LNCaP clone FGC (cell line): Measurements from ENCODE around the gene CFAP65.

Source experiments
- DNase-seq: peaks from one replicate; pipeline ENCODE4 v3.0.0-alpha.2; 2011; ENCODE audit warnings: low read depth
- H3K4me3 ChIP-seq: 2 replicates; pipeline ENCODE4 v1.5.1; 2011; ENCODE audit warnings: mild to moderate bottlenecking, low read depth, low read length, control low read depth
- TF ChIP-seq, protein P1 (sequence below): IDR thresholded peaks from 2 replicates; pipeline ENCODE4 v1.5.1; 2012; ENCODE audit warnings: mild to moderate bottlenecking; ENCODE audit not compliant: control insufficient read depth, insufficient read depth; ENCODE audit errors: extremely low read depth

The CFAP65 gene

DNA sequence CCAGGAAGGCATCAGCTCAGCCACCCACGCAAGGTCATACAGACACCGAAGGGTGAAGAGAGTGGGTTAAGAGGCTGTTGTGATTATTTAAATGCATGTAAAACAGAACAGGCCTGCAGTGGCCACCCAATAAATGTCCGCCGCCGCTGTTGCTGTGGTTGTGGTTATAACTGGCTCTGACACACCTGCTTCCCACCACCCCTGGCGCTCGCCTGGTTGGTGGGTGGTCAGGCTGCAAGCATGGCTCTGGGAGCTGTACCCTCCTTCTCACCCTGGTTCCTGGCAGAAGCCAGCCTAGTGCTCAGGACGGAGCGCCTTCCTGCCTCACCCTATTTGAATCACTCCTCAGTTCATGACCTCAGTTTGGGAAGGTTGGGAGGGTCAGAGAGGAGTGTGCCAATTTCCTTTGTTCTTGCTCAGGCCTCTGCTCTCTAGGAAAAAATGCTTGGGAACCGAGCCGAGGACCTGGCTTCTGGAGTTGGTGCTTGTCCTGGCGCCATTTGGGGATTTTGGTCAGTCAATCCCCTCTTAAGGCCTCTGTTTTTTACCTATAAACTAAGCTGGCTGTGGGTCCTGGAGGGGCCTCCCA, 42.8 kb downstream of the CFAP65 start:
- no peak for DNase-seq
- TF ChIP-seq, protein P1, sequence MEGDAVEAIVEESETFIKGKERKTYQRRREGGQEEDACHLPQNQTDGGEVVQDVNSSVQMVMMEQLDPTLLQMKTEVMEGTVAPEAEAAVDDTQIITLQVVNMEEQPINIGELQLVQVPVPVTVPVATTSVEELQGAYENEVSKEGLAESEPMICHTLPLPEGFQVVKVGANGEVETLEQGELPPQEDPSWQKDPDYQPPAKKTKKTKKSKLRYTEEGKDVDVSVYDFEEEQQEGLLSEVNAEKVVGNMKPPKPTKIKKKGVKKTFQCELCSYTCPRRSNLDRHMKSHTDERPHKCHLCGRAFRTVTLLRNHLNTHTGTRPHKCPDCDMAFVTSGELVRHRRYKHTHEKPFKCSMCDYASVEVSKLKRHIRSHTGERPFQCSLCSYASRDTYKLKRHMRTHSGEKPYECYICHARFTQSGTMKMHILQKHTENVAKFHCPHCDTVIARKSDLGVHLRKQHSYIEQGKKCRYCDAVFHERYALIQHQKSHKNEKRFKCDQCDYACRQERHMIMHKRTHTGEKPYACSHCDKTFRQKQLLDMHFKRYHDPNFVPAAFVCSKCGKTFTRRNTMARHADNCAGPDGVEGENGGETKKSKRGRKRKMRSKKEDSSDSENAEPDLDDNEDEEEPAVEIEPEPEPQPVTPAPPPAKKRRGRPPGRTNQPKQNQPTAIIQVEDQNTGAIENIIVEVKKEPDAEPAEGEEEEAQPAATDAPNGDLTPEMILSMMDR = no peak
- no peak overlapping the region for H3K4me3 ChIP-seq

DNA sequence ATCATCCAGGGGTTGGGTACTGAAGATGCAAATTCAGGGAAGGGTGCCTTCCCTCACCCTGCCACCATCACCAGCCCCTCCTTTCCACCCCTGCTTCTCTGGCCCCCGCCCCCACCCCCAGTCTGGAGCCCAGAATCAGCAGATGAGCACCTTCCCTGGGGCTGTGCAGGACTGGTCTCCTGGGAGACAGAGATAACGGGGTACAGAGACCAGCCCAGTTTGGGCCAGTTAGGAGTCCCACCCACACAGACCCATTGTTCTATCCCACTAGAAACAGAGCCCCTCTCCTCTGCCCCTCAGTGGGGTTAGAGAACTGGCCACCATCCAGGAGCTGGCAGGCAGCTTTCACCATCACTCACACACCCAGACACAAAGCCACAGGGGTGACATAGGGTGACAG, 43.6 kb downstream of the CFAP65 start:
- no peak overlapping the region for H3K4me3 ChIP-seq
- no peak for DNase-seq
- TF ChIP-seq, protein P1 = no peak

DNA sequence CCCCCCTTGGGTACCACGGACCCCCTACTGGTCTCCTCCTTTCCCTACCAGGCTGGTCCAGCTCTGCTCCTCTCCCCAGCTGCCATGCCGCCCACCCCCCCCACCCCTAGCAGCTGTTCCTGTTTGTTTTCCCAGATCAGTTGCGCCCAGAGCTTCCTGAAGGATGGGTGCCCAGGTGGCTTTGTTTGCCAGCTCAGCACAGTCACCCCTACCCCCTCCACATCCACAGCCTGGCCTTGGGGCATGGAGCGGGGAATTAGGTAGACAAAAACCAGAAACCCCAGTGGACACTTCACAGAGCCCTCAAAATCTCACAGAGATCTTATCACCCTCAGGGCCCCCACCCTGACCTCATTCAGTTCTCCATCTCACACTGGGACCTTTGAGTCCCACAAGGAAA, 44.4 kb downstream of the CFAP65 start:
- no peak for DNase-seq
- peak overlapping the region; percentile 54; the same call in 1 of the 2 replicates for H3K4me3 ChIP-seq
- TF ChIP-seq, protein P1 = no peak

DNA sequence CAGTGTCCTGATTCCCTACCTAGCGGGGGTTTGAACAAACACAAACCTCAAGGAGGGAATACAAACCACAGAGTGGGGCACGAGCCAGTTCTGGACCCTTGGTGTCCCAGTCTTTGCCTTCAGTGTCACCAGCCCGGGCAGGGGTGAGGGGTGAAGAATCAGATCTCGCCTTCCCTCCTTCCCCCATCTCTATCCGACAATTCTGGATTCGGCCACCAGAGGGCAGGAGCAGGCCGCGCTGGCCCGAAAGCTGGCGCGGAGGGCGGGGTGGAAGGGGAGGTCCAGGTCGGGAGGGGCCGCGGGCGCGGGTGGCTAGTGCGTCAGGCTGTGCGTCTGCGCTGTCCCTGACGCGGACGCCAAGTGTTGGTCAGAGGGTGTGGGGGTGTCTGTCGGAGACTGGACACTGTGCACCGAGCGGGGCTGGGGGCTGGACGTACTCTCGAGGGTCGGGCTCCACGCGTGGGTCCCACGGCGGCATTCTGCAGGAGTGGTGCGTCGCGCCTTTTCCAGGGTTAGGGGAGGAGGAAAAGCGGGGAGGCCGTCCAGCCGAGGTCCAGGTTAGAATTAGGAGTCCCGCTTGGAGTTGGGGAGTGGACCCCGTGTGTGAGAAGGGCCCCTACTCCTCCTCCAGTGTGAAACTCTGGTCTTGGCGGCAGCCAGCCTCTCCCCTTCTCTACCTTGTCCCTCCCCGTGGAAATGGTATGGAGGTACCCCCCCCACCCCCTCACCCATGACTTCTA, 45.2 kb downstream of the CFAP65 start:
- TF ChIP-seq, protein P1 = peak; percentile 96
- peak overlapping the region; percentile 54 for H3K4me3 ChIP-seq
- DNase-seq = no peak

DNA sequence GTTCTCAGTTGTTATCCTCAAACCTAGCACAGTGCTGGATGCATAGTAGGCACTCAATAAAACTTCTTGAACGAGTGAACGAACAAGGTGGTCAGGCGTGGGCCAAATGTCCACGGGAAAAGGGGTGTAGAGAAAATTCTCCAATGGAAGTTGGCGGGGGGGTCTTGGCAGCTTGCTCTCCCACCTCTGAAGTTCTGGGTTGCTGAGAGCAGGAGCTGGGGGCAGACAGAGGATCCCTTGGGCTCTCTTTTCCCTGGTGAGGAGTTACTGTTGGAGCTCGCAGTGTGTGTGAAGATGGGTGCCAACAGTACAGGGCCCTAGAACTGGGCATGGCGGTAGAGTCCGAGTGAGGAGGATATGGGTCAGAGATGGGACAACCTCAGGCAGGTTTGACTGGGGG, 45.8 kb downstream of the CFAP65 start:
- TF ChIP-seq, protein P1 = no peak
- no peak for DNase-seq
- no peak overlapping the region for H3K4me3 ChIP-seq

DNA sequence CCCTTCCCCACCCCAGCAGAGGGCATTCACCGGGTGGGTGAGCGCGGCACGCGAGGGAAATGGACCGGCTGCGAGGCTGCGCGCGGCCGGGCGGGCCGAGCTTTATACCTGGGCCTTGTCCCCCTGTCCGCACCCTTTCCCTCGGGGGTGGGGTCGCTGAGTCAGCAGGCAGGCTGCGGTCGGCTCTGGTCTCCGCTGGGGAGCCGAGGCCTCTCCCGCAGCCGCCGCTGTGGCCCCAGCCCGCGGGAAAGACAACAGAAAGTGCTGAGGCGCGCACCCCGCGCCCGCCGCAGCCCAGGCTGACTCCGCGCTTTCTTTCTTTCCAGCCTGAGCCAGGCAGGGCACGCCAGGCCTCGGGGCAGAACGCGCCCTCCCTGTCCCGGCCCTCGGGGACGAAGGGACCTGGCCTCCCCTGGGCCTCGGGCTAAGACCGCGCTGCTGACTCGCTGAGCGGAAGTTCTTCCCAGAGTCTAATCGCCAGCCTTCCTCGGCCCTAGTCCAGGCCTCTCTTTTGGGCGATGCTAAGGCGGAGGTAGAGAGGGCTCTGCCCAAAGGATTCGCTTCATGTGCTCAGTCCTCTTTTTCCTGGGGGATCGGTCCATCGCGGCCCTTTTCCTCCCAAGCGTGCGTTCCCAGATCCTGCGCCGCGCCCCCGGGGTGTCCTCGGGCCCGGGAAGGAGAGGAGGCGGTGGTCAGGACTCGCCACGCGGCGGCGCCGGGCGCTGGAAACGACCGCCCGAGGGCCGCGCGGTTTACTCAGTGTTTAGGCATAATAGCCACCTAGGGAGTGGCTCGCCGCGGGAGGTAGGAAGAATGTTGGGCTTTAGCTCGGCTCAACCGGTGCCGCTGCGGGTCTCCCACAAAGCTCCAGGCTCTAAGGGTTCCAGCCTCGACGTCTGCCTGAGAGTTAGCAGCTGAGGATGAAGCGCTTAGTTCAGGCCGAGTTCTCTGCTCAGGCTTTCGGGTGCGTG, 47.7 kb downstream of the CFAP65 start, which contains the start of gene CRYBA2:
TSS of gene CRYBA2 (minus strand) at position 78 of the 971 bp plus-strand sequence. CDS start 246 bp downstream, outside the sequence.
- H3K4me3 ChIP-seq = no peak within 1 kb of the TSS
- DNase-seq = no peak

More for the DNA sequence above, 47.7 kb downstream of the CFAP65 start, which contains the start of gene CRYBA2:
- TF ChIP-seq, protein P1 = no peak
